GM19395 (cell line): ENCODE measurements around the gene KCTD3.

Source experiments
- ATAC-seq: cut with Tn5 transposase; IDR thresholded peaks from one replicate; pipeline ENCODE4 v1.9.1; 2021; ENCODE audit warnings: mild to moderate bottlenecking, moderate library complexity; ENCODE audit not compliant: unreplicated experiment

The KCTD3 gene

DNA sequence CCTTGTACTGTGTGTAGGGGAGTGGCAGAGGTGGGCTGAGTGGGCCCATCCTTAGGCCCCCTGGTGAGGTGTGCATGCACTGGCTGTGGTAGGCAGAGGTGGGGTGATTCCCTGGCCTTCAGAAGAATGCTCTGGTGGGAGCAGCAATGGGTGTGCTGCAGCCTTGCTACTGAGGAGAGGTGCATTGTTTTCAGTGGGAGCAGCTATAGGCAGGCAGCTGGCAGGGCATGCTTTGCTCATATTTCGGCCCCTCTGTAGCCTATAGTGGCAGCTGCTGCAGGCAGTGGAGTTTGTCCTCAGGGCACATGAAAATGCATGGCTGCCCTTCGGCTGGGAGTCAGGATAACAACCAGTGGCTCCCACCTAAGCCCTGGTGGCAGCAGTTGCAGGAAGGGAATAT, 10.1 kb upstream of the KCTD3 start:
- ATAC-seq, result no peak

DNA sequence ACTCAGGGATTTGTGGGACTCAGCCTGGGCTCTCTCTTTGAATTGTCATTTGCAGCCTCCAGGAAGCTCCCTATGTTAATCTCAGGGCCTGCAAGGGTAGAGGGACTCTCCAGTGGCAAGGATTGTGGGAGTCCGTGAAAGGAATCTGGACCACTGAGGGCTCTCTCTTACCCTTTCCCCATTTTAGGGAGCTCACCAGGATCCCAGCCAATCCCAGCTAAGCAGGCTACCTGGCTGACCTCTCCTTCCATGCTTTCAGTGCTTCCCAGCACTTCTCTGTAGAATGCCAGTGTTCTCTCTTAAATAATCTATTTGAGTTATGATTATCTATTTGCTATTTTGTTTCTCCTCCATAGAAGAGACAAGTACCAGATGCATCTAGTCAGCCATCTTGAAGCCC, 9.6 kb upstream of the KCTD3 start:
- no peak for ATAC-seq

GRCh38 chr1:215557992-215558626, 9.0 kb upstream of the KCTD3 start:
- ATAC-seq, result no peak

DNA sequence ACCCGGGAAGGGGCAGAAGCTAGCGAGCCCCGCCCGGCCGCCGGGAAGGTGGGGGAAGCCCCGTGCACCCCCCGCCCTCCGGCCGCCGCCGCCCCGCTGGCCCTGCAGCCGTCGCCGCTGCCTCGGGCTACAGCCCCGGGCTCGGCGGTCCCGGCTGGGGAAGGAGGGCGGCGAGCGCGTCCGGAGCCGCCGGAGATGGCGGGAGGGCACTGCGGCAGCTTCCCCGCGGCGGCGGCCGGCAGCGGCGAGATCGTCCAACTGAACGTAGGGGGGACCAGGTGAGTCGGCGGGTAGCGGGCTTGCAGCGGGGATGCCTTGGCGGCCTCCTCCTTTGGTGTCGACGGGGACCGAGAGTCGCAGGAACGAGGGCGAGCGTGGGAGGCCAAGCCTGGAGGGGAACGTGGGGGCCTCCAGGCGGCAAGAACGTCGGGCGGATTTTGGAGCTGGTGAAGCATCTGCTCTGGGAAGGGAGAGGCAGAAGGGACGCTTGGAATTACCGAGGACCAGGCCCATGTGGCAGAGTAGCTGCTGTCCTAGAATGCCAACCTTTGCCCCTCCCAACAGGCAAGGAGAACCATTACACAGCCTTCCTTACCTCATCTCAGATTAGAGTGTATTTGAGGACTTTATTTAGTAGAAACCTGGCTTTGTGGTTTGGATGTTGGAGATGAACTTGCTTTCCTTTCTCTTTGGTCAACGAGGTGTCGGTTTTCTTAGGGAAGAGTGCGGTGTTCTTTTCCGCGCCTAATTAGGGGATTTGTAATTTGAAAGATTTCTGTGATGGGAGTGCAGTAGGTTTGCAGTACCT, 591 bp downstream of the KCTD3 start:
- peak; percentile 63 for ATAC-seq

- ATAC-seq, result peak; percentile 11
These were observed 1.2 kb downstream of the KCTD3 start for GRCh38 chr1:215568299-215568692.

- no peak for ATAC-seq
These were observed 3.1 kb downstream of the KCTD3 start for GRCh38 chr1:215569986-215570824.

DNA sequence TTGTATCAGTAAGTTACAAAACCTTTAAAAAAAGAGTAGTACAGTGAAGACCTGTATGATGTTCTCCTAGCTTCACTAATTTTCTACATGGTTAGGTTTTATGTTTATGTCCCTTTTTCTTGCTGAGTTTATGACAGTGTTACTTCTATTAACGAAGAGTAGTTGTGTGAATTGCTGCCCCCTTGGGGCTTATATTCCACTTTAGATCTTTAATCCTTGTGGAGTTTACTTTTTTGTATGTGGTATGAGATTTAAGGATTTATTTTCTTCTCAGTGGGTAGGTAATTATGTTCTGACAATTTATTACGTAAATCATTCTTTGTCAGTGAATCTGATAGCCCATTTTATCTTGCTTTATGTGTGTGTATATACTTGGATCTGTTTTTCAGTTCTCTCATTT, 14.8 kb downstream of the KCTD3 start:
- ATAC-seq, result no peak

GRCh38 chr1:215583185-215583749, 16.2 kb downstream of the KCTD3 start:
- ATAC-seq, result no peak

DNA sequence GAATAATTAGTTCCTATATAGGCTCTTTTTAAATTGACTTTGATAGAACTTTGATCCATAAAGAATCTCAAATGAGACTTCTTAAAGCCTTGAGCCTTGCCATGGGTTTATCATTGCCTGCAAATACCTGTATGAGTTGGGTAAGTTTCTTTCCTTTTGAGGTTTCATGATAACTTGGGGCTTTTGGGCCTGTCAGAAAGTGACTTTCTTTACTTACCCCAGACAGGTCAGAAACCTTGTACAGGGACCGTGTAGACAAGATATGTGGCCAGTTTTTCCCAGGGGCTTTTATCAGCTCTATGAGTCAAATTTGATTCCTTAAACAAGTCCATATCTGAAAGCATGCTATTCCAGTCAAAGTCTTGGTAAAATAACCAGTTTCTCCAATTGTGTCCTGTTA, 17.3 kb downstream of the KCTD3 start:
- peak; percentile 53 for ATAC-seq

- no peak for ATAC-seq
These were observed 22.7 kb downstream of the KCTD3 start for GRCh38 chr1:215589650-215590435.

DNA sequence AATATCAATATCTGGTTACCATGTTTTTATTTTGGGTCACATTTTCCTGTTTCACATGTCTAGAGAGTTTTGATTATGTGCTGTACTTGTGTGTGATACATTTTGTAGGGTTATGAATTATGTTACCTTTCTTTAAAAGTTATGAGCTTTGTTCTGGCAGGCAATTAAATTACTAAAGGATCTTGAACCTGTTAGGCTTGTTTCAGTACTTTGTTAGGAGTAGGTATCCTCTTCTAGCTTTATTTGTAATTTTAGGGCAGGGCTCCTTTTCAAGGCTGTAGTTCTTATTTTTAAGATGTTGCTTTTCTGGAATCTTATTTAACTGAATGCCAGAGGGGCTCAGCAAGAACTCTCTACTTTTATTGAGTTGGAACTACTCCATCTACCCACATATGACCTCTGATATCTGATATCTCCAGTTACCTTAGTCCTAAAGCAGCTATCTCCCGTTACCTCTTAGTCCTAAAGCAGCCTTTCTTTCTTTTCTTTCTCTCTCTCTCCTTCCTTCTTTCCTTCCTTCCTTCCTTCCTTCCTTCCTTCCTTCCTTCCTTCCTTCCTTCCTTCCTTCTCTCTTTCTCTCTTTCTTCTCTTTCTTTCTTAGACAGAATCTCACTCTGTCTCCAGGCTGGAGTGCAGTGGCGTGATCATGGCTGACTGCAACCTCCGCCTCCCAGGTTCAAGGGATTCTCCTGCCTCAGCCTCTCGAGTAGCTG, 23.8 kb downstream of the KCTD3 start:
- ATAC-seq, result no peak

DNA sequence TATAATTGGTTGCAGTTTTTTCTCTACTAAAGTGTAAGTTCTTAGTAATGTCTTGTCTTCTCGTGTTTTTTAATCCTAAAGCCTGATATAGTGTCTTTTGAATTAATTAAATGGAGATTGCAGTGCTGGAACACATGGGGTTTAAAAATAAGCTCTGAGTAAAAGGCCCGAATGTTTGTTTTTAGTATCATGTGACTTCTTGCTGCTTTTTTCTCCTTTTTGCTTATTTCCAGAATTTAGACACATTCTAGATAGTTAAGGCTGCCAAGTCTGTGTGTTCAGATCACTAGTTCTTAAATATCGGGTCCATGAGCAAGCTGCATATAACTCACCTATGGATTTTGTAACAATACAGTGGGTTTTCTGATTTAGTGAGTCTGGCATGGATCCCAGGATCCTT, 27.5 kb downstream of the KCTD3 start:
- no peak for ATAC-seq

DNA sequence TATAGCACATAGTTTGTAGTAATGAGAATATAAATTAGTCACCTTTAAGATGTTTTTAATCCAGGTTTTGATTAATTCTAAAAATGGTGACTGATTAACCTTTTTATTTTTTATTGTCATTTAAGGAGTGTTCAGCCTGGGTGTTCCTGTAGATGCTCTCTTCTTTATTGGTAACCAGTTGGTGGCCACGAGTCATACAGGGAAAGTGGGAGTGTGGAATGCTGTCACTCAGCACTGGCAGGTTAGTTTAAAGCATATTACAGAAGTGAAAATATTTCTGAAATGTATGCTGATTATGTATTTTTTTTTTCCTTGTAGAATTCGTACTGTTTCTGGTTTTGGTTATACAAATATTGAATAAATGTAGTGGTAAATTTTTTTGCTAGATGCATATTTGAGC, 28.1 kb downstream of the KCTD3 start:
- ATAC-seq, result no peak

DNA sequence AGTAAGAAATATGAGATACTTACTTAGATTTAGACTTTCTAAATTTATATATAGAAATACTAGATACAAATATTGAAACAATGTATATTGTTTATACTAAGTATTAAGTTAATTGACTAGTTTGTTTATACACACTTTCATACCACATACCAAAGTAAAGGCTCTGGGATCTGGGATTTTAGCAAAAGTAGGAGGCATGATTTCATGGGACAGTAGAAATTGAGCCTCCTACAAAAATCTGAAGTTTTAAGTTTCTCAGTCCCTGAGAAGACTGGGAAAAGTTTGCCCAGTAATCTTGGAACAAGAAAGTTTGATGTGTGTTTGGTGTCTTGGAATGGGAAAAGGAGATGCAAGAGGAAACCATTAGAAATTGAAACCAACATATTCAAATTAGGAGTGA, 30.9 kb downstream of the KCTD3 start:
- ATAC-seq, result no peak

- ATAC-seq, result no peak
These were observed 32.4 kb downstream of the KCTD3 start for GRCh38 chr1:215599418-215600074.

- ATAC-seq, result no peak
These were observed 33.2 kb downstream of the KCTD3 start for GRCh38 chr1:215600258-215600792.

GRCh38 chr1:215600867-215601266, 33.8 kb downstream of the KCTD3 start:
- no peak for ATAC-seq

GRCh38 chr1:215601276-215601675, 34.2 kb downstream of the KCTD3 start:
- ATAC-seq, result no peak

DNA sequence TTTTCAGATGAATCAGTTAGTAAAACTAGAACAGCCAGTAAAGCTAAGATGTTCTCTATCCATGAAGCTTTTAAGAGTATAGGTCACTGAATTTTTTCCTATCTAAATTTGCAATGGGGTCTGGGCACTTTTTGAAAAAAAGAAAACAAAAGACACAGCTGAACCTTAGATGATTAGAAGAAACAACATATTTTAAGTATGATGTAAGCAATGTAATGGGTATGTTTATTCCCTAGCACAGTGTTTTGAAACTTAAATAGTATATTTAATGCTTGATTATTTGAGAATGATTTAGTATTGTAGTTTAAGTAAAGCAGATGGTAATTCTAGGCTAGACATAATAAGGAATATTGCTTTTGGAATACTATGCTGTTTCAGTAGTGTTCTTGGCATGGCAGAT, 36.2 kb downstream of the KCTD3 start:
- no peak for ATAC-seq
